ENCODE results near the gene ADORA2A.

Gene ADORA2A

DNA sequence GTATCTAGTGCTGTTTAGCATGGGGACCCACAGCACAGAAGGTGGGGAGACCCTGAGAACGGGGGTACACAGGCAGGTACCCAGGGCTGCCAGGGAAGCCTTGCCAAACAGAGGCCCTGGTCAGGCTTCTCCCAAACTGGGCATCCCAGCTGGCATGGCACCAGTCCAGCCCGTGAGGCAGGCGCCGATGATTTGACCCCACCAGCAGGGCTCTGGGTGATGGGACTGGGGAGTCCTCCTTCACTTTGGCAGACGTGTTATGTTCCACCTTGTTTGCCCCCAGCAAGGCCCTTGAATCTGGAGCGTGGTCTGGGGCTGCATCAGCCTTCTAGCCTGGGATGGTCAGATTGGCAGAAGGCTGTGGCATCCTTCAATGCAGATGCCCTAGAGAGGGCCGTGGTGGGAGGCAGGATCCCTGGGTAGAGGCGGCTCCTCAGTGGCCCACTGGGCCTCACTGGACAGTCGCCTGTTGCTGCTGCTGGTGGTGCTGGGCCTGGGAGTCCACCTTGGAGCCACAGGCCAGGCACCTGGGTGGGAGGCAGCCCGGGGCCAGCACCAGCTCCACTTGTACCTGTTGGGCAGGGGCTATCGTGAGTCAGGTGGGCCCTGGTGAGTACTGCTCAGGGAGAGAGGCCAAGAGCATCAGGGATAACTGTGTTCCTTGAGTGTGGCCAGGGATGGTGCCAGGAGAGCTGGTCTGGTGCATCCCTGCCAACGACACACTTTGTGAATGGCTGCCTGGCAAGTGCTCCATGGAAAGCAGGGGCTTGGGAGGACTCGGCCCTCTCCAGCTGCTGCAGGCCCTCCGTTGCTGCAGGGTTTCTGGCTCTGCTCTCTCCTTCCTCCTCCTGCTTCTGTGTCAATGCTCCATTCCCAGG lies 3.3 kb downstream of the ADORA2A start:
- no peak for DNase-seq (ENCODE audit: insufficient read length, low spot score)
- FAIRE-seq: no peak

DNA sequence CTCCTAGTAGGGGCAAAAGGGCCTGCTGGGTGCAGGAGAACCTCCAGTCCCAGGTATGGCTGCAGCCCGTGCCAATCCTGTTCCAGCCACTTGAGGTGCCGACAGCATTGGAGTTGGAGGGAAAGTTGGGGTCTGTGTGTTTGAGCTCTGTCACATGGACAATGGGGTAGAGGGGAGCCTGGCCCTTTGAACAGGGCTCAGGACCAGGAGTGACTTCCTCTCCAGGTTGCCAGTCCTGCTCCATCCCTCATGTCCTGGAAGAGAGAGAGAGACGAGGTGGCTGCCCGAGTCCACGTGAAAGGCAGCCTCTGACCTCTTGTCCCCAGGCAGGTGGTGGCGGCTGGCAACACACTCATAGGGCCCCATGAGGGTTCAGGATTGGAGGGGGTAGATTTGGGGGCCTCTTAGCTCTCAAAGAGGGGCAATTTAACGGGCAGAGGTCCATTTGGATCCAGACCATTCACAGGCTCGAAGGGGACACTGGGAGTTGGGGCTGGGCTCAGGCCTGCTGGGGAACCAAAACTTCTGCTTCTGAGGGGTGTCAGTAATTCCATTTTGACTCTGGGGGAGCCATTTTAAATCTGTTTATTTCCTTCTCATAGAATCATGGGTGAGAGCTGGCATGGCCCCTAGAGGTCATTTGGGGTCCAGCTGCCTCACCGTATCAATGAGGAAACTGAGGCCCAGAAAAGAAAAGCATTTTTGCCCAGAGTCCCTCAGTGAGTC lies 4.1 kb downstream of the ADORA2A start:
- FAIRE-seq (peak; percentile 28), DNase-seq (ENCODE audit: insufficient read length, low spot score) (no peak)

DNA sequence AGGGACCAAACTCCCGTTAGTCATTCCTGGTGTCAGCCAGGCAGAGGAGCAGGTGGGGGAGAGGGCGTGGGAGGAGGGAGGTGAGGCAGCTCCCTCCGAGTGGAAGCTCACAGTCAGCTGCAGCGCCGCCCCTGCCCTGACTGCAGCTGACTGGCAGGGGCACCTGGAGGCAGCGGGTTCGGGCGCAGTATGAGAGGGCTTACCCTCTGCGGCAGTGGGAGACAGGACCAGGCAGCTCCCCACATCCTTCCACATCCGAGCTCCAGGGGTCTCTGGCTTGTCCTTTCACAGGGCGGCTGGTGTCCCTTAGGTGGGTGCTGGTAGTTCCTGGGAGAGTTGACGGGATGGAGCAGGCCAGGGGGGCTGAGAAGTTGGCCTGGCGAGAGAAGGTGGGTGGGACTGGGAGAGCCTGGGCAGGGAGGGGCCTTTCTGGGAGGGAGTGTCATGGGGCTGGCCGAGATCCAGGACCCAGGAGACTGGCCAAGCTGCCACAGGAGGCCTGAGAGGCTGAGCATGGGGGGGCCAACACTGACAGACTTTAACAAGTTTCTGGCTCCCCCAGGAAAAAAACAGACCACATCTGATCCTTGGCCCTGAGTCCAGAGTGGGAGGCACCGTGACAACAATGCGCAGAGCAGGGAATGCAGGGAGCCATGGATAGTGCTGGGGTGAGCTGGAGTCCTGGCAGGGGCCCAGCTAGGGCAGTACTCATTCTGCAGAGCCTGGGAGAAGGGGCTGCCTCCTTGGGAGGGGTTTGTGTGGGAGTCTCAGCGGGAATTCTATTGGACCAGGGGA lies 4.9 kb downstream of the ADORA2A start:
- FAIRE-seq (no peak), DNase-seq (ENCODE audit: insufficient read length, low spot score) (no peak)

DNA sequence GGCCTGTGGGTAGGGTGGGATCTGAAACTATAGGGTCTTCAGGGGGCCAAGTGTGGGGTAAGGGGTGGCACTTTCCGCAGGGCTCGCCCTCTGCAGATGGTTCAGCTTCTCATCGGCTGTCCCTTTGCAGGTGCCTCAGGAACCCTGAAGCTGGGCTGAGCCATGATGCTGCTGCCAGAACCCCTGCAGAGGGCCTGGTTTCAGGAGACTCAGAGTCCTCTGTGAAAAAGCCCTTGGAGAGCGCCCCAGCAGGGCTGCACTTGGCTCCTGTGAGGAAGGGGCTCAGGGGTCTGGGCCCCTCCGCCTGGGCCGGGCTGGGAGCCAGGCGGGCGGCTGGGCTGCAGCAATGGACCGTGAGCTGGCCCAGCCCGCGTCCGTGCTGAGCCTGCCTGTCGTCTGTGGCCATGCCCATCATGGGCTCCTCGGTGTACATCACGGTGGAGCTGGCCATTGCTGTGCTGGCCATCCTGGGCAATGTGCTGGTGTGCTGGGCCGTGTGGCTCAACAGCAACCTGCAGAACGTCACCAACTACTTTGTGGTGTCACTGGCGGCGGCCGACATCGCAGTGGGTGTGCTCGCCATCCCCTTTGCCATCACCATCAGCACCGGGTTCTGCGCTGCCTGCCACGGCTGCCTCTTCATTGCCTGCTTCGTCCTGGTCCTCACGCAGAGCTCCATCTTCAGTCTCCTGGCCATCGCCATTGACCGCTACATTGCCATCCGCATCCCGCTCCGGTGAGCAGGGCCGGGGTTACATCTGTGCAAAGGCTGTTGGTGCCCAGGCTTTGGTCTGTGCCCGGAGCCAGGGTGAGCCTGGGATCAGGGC lies 5.8 kb downstream of the ADORA2A start:
- no peak for FAIRE-seq
- DNase-seq (ENCODE audit: insufficient read length, low spot score): no peak

DNA sequence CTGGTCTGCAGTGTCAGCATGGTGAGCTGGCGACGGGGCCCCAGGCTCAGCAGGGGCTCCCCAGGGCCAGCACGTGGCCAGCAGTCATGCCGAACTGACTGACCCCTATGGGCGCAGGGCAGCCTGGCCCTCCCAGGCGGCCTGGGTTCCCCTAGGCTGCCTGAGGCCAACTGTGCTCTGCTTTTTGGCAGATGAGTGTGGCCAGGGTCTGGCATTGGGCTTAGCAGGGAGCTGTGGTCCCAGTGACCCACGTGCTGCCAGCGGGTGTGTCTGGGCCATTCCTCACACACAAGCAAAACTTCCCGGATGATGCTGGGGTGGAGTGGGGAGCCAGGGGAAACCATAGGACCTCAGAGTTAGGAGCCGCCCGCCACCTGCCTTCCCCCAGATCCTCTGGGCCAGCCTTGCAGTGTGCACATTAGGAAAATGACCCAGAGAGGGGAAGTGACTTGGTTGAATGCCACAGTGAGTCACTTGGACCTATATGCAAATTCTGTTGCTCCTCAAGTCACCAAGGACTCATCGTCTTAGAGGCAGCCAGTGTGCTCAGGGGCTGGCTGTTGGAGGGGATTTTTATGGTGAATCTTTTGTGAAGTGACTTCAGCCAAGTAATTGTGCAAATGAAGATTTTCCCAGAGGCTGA lies 6.5 kb downstream of the ADORA2A start:
- peak; percentile 76 for DNase-seq (ENCODE audit: insufficient read length, low spot score)
- peak; percentile 100 for FAIRE-seq

DNA sequence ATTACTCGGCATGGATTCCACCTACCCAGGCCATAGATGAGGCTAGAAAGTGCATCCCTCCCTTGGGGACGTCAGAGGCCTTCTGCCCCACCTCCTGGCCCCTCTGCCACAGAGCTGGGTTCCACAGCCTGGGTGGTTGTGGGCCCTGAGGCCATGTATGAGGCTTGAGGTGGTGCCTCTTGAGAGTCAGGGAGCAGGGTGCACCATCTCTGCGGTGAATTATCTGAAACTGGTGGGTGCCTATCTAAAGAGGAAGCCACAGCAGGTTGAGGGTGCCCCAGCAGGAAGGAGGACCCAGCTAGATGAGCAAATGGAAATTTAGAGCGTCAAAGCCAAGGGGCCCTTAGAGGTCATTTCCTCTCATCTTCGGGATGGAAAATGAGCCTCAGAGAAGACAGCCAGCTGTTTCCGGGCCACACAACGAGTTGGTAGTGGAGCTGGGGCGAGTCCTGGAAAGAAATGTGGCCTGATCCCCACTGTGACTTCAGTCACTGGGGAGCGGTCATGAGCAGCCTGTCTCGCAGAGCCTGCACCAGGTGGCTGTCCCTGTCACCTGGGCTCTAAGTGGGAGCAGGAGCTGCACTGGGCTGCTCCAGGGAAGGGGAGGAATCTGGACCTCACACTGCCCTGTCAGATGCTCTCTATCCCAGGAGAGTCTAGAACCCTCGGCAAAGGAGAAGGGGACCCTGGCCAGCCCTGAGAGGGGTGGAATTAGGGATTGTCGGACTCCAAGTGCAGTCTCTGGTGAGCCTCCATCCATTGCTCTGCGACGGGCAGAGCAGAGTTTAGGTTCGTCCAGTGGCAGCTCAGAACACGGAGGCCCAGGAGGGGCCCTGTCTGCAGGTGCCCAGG lies 7.3 kb downstream of the ADORA2A start:
- no peak for FAIRE-seq
- peak; percentile 83 for DNase-seq (ENCODE audit: insufficient read length, low spot score)

DNA sequence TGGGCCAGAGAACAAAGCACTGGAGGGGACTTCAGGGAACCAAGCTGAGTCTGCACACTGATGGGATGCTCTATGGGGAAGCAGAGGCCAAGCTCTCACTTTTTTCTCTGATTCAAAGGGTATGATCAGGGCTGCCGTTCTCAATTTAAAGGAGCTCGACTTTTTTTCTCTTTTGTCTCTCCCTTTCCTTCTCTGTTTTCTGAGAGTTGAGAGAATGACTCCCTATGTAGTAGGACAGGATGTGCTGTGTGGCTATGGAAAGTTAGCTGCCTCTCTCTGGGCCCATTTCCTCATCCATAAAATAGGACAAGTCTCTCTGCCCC lies 7.9 kb downstream of the ADORA2A start:
- FAIRE-seq: no peak
- no peak for DNase-seq (ENCODE audit: insufficient read length, low spot score)

DNA sequence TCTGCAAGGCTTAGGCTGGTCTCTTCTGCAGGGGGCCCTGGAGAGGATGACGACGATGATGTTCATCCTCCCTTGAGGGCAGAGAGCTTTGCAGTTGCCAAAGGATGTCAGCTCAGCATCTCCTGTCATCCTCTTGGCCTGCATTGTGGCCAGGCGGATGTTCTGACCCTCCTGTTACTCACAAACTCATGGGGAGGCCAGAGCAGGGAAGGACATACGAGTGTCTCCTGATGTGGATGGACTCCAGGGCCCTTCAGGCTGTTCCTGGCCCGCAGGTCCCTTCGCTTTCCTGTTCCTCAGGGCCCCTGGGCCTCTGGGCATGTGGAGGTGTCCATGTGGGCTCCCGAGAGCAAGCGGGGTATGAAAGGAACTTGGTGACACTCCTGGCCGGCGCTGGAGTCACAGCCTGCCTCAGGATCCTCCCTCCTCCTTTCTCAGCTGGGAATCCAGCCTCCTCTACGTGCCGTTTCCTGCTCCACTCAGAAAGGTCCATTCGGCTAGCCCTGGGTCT lies 8.5 kb downstream of the ADORA2A start:
- FAIRE-seq: peak; percentile 39
- DNase-seq (ENCODE audit: insufficient read length, low spot score): no peak

DNA sequence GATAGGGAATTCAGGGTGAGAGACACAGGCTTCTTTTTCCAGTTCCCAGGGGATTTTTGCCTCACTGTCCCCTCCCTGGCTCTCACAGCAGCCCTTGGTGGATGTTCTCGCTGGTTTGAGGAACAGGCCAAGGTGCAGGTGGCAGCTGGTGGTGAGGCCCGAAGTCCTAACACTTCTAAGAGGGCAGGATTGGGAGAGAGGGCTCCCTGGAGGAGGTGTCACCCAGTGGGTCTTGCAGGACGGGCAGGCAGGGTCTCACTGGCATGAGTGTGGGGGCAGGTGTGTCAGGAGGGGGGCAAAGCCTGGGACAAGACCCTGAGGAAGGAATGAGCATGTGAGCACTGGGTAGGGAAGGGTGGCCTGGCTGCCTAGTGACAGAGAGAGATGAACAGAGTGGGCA lies 9.2 kb downstream of the ADORA2A start:
- FAIRE-seq (no peak), DNase-seq (ENCODE audit: insufficient read length, low spot score) (no peak)

DNA sequence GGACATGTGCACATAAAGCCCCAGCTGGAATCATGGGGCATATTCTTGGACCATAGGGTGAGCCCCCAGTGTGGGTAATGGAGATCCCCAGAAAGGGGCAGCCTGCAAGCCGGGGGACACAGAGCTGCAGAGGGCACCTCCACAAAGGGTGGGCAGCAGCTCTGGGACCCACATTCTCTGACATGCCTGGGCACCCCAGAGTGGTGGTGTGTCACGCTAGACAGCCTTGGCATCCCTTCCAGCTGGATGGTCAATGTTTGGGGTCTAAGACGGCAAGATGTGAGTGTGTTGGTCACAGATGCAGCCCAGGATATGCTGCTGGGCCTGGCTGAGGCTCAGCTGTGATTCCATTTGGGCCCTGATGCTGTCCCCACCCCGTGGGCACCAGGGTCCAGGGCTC lies 9.7 kb downstream of the ADORA2A start:
- FAIRE-seq (peak; percentile 54), DNase-seq (ENCODE audit: insufficient read length, low spot score) (no peak)

DNA sequence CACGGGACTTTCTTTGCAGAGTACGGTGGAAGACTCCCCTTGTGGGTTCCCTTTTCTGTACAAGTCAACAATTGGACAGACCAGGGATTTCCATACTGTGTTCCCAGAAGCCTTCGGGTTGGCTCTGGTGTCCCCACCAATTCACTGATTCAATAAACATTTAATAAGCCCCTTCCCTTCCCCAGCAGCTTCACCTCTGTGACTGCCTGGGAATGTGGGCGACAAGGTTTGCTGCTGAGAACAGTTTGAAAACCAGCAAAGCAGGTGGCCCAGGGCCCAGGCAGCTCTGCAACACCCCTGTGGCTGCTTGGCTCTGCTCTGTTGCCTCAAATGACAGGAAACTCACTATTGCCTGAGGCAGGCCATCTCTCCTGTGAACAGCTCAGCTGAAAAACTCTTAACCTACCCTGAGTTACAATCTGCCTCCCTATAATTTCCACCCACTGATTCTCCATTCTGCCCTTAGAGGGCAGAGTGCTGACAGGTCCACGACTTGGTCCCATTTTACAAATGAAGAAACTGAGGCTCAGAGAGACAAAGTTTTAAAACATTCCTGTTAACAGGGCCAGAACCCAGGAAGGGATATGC lies 10.4 kb downstream of the ADORA2A start:
- DNase-seq (ENCODE audit: insufficient read length, low spot score): peak; percentile 55
- FAIRE-seq: peak; percentile 96

DNA sequence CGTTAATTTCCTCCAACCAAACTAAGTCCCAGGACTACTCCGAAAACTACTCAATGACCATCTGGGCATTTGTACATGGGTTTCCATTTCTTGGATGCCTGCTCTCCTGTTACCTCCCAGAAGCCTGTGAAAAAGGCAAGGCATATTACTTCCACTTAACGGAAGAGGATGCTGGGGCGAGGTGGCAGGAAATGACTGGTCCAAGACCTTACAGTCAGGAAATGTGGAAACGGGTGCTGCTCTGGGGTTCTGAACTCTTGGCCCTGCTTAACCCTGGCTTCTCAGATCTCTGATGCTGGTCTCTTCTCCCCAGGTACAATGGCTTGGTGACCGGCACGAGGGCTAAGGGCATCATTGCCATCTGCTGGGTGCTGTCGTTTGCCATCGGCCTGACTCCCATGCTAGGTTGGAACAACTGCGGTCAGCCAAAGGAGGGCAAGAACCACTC lies 12.9 kb downstream of the ADORA2A start:
- no peak for FAIRE-seq
- DNase-seq (ENCODE audit: insufficient read length, low spot score): no peak

DNA sequence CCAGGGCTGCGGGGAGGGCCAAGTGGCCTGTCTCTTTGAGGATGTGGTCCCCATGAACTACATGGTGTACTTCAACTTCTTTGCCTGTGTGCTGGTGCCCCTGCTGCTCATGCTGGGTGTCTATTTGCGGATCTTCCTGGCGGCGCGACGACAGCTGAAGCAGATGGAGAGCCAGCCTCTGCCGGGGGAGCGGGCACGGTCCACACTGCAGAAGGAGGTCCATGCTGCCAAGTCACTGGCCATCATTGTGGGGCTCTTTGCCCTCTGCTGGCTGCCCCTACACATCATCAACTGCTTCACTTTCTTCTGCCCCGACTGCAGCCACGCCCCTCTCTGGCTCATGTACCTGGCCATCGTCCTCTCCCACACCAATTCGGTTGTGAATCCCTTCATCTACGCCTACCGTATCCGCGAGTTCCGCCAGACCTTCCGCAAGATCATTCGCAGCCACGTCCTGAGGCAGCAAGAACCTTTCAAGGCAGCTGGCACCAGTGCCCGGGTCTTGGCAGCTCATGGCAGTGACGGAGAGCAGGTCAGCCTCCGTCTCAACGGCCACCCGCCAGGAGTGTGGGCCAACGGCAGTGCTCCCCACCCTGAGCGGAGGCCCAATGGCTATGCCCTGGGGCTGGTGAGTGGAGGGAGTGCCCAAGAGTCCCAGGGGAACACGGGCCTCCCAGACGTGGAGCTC lies 13.5 kb downstream of the ADORA2A start:
- no peak for FAIRE-seq
- no peak for DNase-seq (ENCODE audit: insufficient read length, low spot score)

DNA sequence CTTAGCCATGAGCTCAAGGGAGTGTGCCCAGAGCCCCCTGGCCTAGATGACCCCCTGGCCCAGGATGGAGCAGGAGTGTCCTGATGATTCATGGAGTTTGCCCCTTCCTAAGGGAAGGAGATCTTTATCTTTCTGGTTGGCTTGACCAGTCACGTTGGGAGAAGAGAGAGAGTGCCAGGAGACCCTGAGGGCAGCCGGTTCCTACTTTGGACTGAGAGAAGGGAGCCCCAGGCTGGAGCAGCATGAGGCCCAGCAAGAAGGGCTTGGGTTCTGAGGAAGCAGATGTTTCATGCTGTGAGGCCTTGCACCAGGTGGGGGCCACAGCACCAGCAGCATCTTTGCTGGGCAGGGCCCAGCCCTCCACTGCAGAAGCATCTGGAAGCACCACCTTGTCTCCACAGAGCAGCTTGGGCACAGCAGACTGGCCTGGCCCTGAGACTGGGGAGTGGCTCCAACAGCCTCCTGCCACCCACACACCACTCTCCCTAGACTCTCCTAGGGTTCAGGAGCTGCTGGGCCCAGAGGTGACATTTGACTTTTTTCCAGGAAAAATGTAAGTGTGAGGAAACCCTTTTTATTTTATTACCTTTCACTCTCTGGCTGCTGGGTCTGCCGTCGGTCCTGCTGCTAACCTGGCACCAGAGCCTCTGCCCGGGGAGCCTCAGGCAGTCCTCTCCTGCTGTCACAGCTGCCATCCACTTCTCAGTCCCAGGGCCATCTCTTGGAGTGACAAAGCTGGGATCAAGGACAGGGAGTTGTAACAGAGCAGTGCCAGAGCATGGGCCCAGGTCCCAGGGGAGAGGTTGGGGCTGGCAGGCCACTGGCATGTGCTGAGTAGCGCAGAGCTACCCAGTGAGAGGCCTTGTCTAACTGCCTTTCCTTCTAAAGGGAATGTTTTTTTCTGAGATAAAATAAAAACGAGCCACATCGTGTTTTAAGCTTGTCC lies 14.3 kb downstream of the ADORA2A start:
- DNase-seq (ENCODE audit: insufficient read length, low spot score) (no peak), FAIRE-seq (no peak)

DNA sequence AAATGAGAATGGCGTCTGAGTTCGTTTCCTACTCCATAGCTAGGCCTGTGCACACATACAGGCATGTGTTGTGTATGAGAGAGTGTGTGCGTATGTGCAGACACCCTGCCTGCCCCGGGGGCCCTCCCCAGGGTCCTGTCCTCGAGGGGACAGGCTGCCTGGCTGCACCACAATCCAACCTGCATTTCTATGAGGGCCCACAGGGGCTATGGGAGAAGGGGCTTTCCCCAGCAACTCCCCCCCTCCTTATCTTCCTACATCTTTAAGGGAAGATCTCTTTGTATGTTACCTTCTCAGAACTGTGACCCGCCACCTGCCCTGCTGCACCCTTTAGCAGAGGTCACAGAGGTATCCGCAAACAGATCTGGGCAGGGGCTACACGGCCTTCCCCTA lies 14.9 kb downstream of the ADORA2A start:
- DNase-seq (ENCODE audit: insufficient read length, low spot score): no peak
- no peak for FAIRE-seq

DNA sequence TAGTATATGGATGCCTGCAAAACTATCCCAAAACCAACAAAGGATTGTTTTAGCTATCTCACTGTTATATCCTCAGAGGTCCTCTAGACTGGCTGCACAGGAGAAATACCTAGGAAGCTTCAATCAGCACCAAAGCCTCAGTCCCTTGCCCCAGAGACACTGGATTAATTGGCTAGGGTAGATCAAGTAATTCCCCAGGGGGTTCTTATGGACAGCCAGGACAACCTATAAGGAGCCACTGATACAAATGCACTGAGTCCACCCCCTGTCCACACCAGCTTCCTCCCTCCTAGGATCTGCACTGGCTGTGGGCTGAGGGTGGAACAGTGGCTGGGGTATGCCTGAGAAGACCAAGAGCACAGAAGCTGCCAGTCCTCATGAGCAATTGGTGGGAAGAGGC lies 16.3 kb downstream of the ADORA2A start:
- FAIRE-seq: no peak
- no peak for DNase-seq (ENCODE audit: insufficient read length, low spot score)

DNA sequence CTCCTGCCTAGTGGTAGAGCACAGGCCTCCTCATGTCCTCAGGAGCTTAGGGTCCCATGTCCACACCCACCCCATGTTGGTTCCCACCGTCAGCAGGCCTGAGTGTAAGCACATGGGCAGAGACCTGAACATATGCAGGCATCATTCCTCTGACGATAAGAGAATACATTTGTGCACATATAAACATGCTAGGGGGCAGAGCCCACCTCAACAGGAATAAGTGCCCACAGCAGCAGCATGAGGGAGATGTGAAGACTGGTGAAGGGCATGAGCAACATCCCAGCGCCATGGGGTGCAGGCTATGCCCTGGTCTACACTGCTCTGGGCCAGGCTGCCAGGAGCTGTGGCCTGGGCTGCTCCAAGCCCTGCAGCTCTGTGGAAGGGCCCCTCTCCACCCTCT lies 16.9 kb downstream of the ADORA2A start:
- DNase-seq (ENCODE audit: insufficient read length, low spot score) (no peak), FAIRE-seq (no peak)

Data from GM19239 (cell line).